G401.6 (cell line): ENCODE data around the gene ITGB7.

Experiments used
- FAIRE-seq: peaks from 2 replicates; lab custom pipeline; 2012; peaks lifted over from hg19 to GRCh38; lab: Jason Lieb, UNC

ITGB7 gene

DNA sequence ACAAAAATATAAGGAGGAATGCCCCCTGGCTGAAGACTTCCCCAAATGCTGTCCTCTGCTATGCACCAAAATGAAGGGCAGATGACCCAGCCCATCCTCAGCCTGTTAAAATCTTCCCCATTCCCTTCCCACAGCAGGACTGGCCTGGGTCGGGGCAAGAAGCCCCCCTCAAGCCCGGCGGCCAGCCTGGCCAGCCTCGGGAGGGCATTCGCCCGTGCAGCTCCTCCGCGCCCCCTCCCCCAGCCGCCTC lies 24.5 kb upstream of the ITGB7 start:
- no peak for FAIRE-seq

DNA sequence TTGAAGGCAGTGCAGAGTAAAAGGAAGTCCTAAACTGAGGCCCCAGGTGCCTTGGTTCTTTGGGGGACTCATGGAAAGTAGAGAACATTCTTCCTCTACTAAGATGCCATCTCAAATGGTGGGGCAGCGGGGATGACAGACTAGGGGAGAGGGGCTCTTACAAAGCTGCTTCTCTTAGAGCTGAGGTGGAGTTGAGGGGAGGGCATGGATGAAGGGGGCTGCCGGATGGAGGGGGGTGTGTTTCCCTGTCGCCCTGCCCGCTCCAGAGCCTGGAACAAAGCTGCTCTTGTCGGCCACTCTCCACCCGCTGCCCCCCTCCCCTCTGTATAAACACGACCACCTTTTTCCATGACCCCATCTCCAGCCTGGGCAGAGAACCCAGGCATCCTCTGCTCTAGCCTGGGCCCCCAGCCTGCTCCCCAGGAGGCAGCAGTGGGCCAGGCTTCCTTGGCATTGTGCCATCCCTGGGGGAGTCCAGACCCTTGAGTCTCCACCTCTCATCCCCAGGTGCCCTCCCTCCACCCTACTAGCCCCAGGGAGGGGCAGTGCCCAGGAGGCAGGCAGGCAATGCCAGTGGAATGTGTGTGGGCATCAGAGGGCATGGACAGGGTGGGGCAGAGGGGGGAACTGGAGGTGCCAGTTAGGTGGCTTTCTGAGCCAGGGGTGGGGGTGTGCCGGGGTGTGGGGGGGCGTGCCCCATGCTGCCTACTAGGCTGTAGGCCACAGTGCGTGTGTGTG lies 23.2 kb upstream of the ITGB7 start:
- no peak for FAIRE-seq

GRCh38 chr12:53229454-53229853 lies 22.4 kb upstream of the ITGB7 start:
- no peak for FAIRE-seq

GRCh38 chr12:53227836-53228235 lies 20.8 kb upstream of the ITGB7 start:
- no peak for FAIRE-seq

- FAIRE-seq = no peak
These were observed 20.3 kb upstream of the ITGB7 start for GRCh38 chr12:53227341-53227740.

DNA sequence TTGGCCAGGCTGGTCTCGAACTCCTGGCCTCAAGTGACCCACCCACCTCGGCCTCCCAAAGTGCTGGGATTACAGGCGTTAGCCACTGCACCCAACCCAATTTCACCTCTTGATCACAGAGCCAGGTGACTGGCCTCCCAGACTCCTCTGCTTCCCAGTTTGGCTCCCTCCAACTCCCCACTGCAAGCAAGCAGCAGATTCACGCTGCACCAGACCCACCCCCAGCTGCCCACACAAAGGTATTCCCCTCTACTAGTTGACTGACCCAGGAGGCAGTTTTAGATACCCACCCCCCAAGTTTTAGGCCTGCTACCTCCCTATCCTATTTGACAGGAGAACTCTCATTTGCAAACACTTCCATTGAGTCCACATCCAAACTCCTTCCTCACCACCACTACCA lies 19.8 kb upstream of the ITGB7 start:
- FAIRE-seq = no peak

DNA sequence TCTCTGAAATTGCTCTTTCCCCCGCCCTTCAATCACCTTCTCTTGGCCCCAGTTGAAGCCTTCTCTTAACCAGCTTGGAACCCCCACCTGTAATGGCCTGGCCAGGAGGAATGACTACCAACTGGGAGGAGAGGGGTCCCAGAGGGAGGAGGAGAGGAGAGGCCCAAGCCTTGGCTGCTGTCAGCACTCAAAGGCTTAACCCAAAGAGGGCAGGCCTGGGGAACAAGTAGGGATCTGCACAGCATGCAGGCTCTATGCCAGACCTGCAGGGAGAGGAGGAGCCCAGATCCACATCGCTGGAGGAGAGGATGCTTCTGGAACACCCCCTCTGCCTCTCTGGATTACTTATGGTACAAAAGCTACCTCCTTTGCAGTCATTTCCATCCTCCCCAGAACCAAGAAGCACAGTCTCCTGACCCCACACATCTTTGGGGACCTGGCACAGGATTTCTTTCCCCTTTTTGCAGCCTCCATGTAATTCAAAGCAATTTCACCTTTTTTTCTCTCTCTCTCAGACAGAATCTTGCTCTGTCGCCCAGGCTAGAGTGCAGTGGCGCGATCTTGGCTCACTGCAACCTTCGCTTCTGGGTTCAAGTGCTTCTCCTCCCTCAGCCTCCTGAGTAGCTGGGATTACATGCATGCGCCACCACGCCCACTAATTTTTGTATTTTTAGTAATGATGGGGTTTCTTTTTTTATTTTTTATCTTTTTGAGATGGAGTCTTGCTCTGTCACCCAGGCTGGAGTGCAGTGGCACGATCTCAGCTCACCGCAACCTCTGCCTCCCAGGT lies 18.8 kb upstream of the ITGB7 start:
- FAIRE-seq = no peak

- FAIRE-seq = no peak
These were observed 18.0 kb upstream of the ITGB7 start for GRCh38 chr12:53224897-53225634.

GRCh38 chr12:53224061-53224896 lies 17.2 kb upstream of the ITGB7 start:
- FAIRE-seq = no peak

DNA sequence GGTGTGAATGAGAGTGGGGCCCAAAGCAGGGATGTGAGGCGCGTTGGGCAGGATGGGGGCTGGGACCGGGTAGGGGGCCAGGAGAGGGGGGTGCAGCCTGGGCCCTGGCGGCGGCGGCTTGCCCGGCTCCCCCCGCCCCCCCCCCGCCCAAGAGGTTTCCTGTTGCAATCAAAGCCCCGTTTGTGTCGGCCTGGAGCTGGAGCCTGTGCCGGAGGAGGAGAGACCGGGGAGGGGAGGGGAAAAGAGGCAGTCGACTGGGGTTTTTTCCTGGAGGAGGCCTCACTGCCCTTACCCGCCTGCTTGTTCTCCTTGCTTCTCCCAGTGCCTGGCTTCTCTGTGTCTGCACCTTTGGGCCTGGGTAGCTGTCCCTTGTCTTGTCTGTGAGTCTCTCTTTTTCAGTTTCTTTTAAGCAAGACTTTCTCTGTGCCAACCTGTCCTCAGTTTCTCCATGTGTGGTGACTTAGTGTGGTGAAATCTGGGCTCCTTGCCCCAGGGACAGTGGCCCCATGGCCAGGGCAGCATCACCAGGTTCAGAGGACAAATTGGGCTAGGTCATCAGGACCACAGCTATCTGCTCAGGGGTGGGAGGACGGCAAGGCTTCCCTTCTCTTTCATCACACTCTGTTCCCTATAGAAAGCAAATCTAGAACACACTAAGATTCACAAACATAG lies 16.5 kb upstream of the ITGB7 start:
- no peak for FAIRE-seq

DNA sequence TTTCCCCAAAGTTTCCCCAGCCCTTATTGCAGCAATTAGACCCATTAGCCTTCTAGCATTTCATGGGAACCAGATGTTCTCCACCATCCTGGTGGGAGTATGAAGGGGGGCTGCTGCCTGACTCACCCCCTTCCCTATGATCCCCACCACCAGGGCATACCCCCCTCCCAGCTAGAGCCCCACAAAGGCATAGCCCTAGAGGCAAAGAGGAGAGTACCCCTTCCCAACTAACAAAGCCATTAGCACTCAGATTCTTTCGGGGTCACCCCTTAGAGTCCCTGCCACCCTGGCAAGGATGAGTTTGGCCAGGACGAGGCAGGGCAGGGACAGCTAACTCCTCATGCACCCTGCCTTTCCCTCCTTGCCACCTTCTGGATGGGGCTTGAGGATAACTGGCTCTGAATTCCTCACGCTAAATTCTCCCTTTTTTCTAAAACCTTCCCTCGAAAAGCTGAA lies 15.8 kb upstream of the ITGB7 start:
- no peak for FAIRE-seq

DNA sequence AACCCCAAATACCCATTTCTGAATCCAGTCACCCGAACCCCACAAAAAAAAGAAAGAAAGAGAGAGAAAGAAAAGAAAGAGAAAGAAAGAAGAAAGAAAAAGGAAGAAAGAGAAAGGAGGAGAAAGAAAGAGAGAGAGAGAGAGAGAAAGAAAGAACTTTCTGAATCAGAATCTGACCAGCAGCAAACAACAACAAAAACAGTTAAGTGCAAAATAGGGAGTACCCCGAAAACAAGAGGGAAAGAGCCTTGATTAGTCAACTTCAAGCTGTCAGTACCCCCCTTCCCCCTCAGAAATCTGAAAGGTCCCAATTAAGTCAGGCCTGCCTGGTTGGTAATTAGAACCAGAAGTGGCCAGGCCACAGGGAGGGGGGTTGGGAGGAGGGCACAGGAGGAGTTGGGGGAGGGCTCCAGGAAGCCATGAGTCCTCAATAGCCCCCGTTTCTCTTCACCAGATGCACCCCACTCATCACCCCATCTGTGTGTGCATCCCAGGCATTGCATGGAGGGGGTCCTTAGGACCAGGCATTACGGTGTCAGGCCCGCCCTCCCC lies 15.2 kb upstream of the ITGB7 start:
- no peak for FAIRE-seq

- no peak for FAIRE-seq
These were observed 14.4 kb upstream of the ITGB7 start for GRCh38 chr12:53221203-53222080.

DNA sequence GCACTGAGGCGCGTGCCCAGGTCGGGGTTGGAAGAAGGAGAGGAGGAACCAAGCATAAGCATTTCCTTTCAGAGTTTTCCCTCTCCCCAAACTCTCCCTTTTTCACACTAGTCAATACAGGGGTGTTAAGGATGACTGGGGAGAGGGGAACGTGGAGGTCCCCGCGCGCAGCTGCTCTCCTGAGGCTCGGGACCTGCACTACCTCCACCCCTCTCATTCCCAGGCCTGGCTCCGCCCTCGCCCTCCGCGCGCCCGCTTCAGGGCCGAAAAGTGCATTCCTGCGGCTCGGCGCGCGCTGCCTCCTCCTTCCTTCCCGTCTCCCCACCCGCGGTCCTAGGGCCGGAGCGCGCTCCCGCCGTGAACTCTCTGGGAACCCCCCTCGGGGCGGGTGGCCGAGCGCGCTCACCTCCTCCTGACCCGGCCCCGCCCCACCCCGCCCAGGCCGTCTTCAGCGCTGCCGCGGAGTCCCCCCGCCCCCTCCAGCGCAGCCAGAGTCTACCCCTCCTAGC lies 13.7 kb upstream of the ITGB7 start:
- no peak for FAIRE-seq

- no peak for FAIRE-seq
These were observed 13.1 kb upstream of the ITGB7 start for GRCh38 chr12:53219956-53220693.

GRCh38 chr12:53219292-53219955 lies 12.4 kb upstream of the ITGB7 start:
- no peak for FAIRE-seq

GRCh38 chr12:53218551-53219291 lies 11.7 kb upstream of the ITGB7 start:
- FAIRE-seq = no peak

DNA sequence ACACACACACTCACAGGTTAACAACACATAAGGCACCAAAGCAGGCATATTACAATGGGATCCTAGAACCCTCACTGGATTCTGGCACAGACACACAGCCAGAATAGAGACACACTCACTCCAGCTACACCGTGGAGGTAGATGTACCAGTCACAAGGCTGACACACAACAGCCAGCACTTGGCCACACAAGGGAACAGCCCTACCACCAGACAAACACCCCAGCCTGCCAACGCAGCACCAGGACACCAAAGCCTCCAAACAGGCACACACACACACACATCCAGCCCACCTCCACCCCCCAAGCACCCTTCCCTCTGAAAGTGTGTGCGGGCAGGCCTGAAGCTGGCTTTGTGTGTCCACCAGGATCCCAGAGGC lies 10.9 kb upstream of the ITGB7 start:
- FAIRE-seq = no peak
